EH (cell line): ENCODE results near the gene ERLEC1.
"Not testable (repeated sequence)": the region's sequence is repeated elsewhere in the genome, so short reads cannot be mapped to it uniquely, and the experiment has no call there.

ENCODE experiments used
- DNase-seq: peaks from one replicate; pipeline ENCODE4 v3.0.0-alpha.2; 2015; ENCODE audit warnings: low read depth

Gene ERLEC1

DNA sequence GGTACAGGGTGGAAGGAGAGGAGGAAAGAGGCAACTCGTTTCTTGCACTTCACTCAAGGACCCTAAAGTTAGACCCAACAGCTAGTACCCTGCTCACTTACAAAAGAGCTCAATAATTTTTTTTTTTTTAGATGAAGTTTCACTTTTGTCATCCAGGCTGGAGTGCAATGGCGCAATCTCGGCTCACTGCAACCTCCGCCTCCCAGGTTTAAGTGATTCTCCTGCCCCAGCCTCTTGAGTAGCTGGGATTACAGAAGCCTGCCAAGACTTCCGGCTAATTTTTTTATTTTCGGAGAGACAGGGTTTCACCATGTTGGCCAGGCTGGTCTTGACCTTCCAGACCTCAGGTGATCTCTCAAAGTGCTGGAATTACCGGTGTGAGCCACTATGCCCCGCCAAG lies 4.2 kb upstream of the ERLEC1 start:
- DNase-seq = no peak

DNA sequence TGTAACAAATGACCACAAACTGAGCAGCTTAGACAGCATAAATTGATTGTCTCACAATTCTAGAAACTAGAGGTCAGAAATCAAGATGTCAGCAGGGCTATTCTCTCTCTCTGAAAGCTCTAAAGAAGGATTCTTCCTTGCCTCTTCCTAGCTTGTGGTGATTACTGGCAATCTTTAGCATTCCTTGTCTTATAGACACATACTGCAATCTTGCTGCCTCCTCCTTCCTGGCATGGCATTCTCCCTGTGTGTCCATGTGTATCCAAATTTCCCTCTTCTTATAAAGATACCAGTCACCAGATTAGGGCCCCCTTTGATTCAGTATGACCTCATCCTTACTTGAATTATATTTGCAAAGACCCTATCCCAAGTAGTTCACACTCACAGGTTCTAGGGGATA lies 2.4 kb upstream of the ERLEC1 start:
- DNase-seq = peak; percentile 37

DNA sequence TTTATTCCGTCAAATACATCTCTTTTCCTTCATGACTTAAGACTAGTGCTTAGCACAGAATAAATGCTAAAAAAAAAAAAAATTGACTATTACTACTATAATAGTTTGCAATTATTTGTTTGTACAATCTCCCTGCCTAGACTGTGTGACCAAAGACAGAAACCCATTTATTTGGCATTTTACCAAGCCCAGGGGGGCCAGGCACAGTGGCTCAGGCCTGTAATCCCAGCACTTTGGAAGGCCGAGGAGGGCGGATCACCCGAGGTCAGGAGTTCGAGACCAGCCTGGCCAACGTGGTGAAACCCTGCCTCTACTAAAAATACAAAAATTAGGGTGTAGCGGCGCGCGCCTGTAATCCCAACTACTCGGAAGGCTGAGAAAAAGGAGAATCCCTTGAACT lies 1.5 kb upstream of the ERLEC1 start:
- DNase-seq = peak; percentile 20

DNA sequence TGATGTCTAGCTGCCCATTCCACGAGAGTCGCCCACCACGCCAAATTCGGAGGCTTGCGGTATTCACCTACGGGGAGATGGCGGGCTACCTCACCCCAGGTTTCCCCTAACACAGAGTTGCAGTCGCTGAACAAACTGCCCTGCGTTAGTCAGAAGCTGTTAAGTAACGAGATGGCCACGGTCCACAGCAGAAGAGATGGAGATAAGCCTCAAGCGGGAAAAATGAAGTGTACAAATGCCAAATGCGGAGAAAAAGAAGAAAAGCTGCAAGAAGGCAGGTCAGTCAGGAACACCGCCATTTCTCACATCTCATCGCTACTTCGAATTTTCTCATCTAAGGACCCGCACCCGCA lies 516 bp upstream of the ERLEC1 start:
- DNase-seq = peak; percentile 65

DNA sequence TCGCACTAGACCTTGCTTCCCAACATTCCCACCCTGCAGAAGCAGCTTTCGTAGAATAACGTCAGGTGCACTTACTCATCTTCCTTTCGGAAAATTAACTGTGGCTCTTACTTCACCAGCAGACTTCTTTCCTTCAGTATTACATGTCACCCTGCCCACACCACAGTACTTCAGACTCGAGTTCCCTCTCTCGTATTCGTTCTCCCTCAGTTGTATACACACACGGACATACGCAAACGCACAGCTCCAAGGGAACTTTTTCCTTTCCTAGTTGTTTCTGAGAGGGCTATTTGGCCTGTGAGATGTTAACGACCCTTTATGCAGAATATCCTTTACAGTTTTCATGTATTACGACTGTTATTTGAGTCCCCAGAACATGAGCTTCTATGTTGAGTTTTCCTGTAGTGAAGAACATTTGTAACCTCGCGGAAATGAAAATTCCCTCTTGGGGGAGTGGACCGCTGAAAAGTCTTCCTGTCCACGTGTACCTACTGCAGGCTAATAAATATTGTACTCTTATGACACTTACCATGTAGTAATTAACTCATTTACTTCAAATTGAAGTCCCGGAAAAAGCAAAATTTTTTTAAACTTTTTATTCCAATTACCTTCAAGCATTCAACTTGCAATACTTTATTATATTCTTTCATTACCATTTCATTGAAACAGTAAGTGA lies 908 bp downstream of the ERLEC1 start:
- DNase-seq = peak; percentile 31

DNA sequence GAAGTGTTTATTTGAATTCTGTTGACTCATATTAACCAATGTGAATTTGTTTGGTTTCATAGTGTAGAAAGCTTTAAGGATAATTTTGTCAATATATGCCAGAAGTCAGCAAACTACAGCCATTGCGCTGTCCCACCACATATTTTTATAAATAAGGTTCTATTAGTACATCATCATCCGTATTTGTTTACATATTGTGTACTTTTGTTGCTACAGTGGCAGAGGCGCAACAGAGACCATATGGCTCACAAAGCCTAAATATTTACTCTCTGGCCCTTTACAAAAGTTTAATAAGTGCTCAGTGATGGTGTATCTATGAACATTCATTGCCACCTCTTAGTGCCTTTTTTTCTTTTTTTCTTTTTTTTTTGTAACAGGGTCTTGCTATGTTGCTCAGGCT lies 6.4 kb downstream of the ERLEC1 start:
- no peak for DNase-seq

DNA sequence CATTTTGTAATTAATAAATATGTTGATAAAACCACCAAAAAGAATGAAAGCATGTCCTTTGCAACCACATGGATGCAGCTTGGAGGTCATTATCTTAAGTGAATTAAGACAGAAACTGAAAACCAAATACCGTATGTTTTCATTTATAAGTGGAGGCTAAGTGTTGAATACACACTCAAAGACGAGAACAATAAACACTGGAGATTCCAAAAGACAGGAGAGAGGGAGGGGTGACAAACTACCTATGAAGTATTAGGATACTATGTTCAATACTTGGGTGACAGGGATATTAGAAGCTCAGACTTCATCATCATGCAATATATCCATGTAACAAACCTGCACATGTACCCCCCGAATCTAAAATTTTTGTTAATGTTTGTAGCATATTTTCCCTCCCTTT lies 7.0 kb downstream of the ERLEC1 start:
- no peak for DNase-seq

DNA sequence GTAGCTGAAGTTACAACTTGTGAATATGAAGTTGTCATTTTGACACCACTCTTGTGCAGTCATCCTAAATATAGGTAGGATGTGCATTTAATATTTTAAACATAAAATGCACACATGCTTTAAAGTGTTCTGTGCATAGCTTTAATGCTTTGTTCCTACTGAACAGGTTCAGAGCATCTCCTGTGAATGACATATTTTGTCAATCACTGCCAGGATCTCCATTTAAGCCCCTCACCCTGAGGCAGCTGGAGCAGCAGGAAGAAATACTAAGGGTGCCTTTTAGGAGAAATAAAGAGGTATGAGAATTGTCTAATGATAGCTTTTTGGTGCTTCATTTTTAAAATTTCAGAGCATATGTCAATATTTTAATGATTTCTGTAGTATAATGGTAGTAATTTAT lies 14.7 kb downstream of the ERLEC1 start:
- DNase-seq = no peak

DNA sequence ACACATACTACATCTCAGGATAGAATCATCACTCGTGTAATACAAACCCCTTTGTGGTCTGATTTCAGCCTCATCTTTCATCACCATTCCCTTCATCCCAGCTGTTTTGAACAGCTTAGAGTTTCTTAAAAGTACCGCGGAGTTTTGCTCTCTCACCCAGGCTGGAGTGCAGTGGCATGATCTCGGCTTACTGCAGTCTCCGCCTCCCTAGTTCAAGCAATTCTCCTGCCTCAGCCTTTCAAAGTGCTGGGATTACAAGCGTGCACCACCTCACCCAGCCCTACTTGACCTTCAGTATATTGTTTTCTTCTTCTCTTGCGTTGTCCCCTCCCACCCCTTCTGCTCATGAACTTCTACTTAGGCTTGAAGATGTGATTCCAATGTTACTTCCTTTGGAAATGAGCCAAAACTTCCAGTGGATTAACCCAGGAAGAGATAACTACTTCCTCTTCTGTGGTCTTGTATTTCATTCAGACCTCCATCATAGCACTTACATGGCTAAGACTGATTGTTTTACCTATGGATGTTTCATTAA lies 15.8 kb downstream of the ERLEC1 start:
- no peak for DNase-seq

DNA sequence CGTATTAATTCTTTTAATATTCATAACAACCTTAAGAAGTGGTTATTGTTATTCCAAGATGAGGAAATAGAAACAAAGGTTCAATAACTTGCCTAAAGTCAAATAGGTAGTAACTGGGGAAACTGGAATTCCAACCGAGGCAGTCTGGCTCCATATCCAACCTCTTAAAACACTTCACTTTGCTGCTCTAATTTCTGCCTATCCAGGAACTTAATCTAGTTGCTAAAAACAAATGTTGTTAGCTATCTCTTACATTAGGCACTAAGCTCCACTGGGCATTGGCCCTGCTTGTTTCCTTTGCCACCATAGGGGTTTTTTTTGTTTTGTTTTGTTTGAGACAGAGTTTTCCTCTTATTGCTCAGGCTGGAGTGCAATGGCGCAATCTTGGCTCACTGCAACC lies 24.8 kb downstream of the ERLEC1 start:
- DNase-seq = no peak

DNA sequence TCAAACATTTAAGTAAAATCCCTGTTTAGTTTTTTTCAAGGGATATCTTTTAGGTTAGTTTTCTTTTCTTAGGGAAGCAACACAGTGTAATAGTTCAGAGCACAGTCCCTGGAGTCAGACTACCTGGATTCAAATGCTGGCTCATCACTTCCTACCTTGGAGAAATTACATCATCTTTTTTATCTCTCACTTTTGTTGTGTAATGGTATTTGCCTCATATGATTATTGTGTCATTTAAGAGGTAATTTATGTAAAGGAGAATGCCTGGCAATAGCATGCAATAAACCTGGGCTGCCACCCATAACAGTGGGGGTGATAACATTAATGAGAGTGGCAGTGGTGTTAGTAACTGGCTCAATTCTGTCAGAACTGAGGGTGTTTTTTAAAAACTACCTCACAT lies 26.3 kb downstream of the ERLEC1 start:
- DNase-seq = no peak

DNA sequence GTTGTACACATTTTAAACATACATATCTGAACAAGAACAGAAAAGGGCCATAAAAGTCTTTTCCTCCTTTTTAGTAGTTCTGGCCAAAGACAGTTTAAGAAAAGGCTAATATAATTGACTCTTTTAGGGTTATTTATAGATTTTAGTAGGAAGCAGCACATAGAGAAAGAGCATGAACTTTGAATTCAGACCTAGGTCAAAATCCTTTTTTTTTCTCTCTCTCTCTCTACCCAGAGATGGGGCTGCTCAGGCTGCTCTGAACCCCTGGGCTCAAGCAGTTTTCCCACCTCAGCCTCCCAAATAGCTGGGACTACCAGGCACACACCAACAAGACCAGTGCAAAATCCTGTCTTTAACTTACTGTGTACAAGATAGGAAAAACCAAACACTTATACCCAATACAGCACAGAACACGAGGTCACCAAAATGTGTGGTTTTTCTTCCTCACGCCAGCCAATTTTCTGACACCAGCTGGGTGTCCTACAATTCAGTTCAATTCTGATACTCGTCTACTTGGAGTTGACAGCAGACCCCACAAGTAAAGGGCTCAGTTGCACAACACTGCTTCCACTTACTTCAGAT lies 32.1 kb downstream of the ERLEC1 start:
- DNase-seq = no peak

DNA sequence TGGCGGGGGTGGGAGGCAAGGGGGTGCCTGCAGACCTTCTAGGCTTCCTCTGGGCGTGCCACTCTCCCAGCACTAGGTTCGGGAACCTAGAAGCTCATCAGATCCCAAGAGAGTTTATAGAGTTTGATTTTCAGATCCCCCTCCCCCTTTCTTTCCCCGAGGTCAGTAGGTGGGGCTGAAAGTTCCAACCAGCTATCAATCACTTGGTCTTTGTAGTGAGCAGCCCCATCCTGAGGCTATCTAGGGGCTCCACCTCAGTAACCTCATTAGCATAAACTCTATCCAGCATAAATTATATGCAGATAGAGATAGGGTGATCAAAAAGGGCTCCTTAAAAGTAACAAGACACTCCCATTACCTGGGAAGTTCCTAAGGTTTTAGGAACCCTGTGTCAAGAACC lies 32.8 kb downstream of the ERLEC1 start:
- no peak for DNase-seq

DNA sequence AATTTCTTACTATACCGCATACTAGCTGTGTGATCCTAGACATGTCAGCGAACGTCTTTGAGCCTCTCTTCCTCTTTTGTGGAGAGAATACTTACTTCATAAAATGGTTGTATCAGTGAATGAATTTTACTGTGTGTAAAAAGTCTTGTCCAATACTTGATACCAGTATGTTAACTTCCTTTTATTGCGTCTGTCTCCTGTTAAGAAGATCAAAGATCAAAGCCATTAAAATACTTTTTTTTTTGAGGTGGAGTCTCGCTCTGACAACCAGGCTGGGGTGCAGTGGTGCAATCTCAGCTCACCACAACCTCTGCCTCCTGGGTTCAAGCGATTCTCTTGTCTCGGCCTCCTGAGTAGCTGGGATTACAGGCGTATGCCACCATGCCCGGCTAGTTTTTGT lies 33.2 kb downstream of the ERLEC1 start:
- no peak for DNase-seq

DNA sequence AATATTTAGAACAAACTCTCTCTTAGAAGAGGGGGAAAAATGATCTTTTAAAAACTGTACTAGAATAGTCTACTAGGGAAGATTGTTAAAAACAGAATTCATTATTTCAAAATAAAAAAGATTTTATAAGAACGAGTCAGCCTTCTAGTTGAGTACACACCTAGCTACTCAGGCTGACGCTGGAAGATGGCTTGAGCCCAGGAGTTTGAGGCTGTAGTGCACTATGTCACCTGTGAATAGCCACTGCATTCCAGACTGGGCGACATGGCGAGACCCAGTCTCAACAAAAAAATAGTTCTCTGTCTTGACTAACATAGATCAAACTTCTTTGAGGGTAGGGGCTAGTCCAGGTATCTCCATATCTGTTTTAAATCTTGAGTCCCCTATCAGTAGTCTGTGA lies 33.9 kb downstream of the ERLEC1 start:
- DNase-seq = no peak

DNA sequence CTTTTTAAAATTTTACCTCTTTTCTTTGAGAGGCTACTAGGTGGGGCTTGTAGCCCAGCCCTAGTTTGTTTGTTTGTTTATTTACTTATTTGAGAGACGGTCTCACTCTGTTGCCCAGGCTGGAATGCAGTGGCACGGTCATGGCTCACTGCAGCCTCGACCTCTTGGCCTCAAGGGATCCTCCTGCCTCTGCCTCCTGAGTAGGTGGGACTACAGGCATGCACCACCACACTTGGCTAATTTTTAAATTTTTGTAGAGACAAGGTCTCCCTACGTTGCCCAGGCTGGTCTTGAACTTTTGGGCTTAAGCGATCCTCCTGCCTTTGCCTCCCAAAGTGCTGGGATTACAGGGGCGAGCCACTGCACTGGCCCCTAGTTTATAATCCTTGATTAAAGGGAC lies 35.0 kb downstream of the ERLEC1 start:
- no peak for DNase-seq

DNA sequence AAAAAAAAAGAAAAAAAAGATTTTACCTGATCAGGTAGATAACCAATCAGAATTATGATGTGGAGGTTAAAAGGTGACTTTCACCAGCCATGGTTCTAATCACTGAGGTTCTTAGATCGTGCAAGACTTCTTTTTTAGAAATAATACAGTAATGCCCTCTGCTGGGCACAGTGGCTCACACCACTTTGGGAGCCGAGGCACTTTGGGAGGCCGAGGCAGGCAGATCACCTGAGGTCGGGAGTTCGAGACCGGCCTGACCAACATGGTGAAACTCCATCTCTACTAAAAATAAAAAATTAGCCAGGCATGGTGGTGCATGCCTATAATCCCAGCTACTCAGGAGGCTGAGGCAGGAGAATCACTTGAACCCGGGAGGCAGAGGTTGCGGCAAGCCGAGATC lies 36.8 kb downstream of the ERLEC1 start:
- DNase-seq = not testable (repeated sequence)

DNA sequence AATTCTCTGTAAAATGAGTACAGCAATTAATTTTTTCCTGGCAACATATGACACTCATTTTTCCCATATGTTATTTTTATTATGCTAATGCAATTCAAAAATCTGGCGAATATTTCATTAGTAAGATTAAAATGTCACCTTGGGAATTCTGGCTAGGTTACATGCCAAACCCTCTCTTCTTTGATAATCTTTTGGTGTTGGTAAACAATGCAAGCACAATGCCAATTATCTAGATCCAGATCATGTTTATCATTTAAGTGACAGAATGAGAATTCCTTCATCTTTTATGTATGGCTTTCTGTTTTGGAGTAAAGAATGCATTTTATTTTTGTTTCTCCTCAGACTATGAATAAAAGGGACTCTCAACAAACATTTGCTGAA lies 39.2 kb downstream of the ERLEC1 start:
- no peak for DNase-seq

DNA sequence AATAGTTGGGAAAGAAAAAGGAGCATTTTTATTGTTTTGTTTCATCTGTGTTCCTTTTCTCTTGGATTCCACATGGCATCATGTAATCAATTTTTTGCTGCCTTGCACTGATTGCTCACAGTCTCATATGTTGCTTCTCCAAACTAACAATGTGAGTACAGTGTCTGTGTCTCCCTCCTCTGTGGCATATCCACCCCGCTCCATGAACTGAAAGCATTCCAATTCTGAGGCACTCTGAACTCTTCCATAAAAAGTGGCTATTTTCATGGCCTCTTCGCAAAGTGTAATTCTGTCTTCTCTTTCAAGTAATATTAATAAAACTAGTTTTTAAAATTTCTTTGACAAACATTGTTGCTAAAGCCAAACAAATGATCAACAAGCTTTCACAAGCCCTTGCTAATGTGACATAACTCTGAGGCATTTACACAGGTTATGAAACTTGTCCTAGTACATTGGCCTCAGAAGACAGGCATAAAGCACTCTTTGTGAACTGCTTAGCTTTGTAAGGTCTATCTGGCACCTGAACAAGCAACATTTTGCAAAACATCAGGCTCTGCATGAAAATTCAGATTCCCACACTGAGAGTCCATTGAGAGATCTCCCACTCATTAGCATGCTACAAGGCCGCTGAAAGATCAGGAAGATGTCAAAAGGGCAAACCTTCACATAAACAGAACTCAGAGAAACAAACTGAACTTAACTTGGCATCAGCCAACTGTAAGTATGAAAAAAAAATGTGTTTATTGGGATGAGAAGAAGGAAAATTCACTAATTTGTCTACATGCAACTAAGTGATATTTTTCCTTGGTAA lies 39.9 kb downstream of the ERLEC1 start:
- DNase-seq = no peak

DNA sequence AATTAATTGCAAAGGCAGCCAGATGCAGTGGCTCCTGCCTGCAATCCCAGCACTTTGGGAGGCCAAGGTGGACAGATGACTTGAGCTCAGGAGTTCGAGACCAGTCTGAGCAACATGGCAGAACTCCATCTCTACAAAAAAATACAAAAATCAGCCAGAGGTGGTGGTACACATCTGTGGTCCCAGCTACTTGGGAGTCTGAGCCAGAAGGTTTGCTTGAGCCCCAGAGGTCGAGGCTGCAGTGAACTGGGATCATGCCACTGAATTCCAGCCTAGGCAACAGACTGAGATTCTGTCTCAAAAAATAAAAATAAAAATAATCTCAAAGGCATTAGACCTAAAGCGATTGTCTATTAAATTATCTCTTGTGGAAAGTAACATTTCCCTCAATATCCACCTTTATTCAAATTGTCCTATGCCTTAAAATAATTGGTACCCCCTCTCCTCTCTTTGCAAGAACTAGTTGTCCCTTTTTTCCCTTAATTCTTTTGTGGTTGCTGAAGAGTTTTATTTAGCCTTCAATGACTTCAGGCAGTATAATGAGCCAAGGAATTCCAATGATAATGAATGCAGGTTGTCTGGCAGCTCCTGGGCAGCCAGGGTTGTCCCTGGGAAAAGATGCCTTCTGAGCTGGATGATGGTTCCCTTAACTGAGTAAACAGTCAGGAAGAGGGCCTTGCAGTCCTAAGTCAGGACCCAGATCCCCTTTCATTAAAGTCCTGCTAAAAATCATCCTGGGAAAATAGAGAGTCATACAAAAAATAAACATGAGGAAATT lies 40.7 kb downstream of the ERLEC1 start:
- peak; percentile 24 for DNase-seq

DNA sequence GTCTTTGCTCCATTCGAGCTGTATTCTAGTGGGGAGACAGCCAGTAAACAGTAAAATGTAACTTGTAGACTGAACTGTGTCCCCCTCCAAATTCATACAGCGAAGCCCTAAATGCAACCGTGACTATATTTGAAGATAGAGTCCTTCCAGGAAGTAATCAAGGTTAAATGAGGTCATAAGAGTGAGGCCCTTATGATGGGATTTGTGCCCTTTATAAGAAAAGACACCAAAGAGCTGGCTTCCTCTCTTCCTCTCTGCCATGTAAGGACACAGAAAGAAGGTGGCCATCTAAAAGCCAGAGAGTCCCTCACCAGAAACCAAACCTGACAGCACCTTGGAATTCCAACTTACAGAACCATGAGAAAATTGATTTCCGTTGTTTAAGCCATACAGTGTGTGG lies 41.5 kb downstream of the ERLEC1 start:
- DNase-seq = no peak

DNA sequence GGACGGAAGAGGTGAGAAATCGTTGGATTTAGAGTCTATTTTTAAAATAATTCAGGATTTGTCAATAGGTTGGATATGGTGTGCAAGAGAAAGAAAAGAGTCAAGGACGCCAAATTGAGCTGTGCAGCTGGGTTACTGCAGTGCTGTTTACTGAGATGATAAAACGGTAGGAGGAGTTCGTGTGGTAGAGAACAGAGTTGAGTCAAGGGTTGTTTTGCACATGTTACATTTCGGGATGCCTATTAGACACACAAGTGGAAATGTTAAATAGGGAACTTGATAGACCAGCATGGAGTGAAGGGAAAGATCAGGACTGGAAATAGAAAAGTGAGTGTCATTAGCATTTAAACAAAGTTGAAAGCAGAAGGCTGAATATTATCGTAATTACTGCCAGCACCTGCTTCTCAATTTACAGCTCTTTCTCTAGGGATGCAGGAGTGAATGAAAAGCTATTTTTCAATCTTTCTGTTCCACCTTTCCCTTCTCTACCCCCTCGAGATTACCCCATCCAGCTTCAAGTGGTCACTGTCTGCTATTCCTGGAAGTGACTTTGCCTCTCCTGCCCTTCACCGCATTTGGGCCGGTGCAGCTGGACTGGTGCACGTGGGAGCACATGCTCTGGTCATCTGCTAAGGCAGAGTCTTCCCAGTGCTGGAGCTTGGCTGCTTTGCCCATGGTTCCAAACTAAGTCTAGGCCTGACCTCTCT lies 42.6 kb downstream of the ERLEC1 start:
- DNase-seq = no peak
